Parathyroid adenoma (tissue), 2 donors: ENCODE results near the gene C2CD4C.

Experiments used
- H2AFZ ChIP-seq: fragments of 300-600 bp; sonication (generic); one replicate; pipeline ENCODE4 v1.7.0; 2017; ENCODE audit warnings: antibody characterized with exemption, mild to moderate bottlenecking
- H3K27ac ChIP-seq: fragments of 300-600 bp; sonication (generic); one replicate; pipeline ENCODE4 v1.7.0; 2017
- H3K27me3 ChIP-seq: fragments of 300-600 bp; sonication (generic); one replicate; pipeline ENCODE4 v1.7.0; 2017; ENCODE audit warnings: low read length; ENCODE audit not compliant: control insufficient read depth, insufficient read depth
- H3K36me3 ChIP-seq: fragments of 300-600 bp; sonication (generic); one replicate; pipeline ENCODE4 v1.7.0; 2017; ENCODE audit warnings: low read length; ENCODE audit not compliant: control insufficient read depth, insufficient read depth
- H3K4me1 ChIP-seq: fragments of 300-600 bp; sonication (generic); one replicate; pipeline ENCODE4 v1.7.0; 2017; ENCODE audit warnings: control low read depth
- H3K4me2 ChIP-seq: fragments of 300-600 bp; sonication (generic); one replicate; pipeline ENCODE4 v1.7.0; 2017; ENCODE audit warnings: low read length
- H3K4me3 ChIP-seq: fragments of 300-600 bp; sonication (generic); one replicate; pipeline ENCODE4 v1.7.0; 2017; ENCODE audit warnings: low read depth, low read length
- H3K79me2 ChIP-seq: fragments of 300-600 bp; sonication (generic); one replicate; pipeline ENCODE4 v1.7.0; 2017; ENCODE audit warnings: control low read depth
- H3K9ac ChIP-seq: fragments of 300-600 bp; sonication (generic); one replicate; pipeline ENCODE4 v1.7.0; 2017; ENCODE audit warnings: mild to moderate bottlenecking
- H3K9me3 ChIP-seq: fragments of 300-600 bp; sonication (generic); one replicate; pipeline ENCODE4 v1.7.0; 2017; ENCODE audit warnings: low read length; ENCODE audit not compliant: control insufficient read depth
- TF ChIP-seq, protein P1 (sequence below): fragments of 300-600 bp; sonication (generic); IDR thresholded peaks from one replicate; pipeline ENCODE4 v1.7.0; 2017; ENCODE audit warnings: antibody characterized with exemption, mild to moderate bottlenecking
- donor health status: primary hyperparathyroidism.

C2CD4C gene

DNA sequence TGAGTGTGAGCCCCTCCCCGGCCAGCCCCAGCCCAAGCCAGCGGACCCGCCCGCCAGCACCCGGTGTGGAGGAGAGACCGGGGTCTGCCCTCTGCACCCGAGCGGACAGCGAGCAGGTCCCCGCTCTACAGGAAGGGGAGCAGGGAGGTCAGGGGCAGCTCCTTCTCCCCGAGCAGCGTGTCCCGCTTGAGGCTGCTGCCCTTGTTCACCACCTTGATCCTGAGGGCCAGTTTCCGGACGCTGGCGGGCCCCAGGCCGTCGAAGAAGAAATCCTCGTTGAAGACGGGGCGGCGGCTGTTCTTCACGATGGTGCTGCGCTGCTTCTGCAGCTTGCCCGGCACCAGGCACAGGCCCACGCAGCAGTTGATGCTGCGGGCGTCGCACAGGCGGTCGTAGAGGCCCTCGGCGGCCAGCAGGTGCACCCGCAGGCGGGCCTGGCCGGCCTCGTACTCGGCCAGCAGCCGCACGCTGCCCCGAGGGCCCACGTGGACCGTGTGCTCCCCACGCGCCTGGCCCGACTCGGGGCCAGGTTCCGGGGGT is 1.9 kb downstream of the C2CD4C start:
- H3K4me2 ChIP-seq, result no peak overlapping the region
- TF ChIP-seq, protein P1, sequence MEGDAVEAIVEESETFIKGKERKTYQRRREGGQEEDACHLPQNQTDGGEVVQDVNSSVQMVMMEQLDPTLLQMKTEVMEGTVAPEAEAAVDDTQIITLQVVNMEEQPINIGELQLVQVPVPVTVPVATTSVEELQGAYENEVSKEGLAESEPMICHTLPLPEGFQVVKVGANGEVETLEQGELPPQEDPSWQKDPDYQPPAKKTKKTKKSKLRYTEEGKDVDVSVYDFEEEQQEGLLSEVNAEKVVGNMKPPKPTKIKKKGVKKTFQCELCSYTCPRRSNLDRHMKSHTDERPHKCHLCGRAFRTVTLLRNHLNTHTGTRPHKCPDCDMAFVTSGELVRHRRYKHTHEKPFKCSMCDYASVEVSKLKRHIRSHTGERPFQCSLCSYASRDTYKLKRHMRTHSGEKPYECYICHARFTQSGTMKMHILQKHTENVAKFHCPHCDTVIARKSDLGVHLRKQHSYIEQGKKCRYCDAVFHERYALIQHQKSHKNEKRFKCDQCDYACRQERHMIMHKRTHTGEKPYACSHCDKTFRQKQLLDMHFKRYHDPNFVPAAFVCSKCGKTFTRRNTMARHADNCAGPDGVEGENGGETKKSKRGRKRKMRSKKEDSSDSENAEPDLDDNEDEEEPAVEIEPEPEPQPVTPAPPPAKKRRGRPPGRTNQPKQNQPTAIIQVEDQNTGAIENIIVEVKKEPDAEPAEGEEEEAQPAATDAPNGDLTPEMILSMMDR, result no peak
- H3K27me3 ChIP-seq, result no peaks in the 10 kb centered on the region
- no peak overlapping the region for H3K4me3 ChIP-seq
- no peaks in the 10 kb centered on the region for H3K79me2 ChIP-seq
- no peak overlapping the region for H3K9ac ChIP-seq
- peaks cover 3% of the 10 kb centered on the region for H3K4me1 ChIP-seq
- no peaks in the 10 kb centered on the region for H3K9me3 ChIP-seq
- no peak overlapping the region for H2AFZ ChIP-seq
- no peaks in the 10 kb centered on the region for H3K36me3 ChIP-seq
- no peak overlapping the region for H3K27ac ChIP-seq

DNA sequence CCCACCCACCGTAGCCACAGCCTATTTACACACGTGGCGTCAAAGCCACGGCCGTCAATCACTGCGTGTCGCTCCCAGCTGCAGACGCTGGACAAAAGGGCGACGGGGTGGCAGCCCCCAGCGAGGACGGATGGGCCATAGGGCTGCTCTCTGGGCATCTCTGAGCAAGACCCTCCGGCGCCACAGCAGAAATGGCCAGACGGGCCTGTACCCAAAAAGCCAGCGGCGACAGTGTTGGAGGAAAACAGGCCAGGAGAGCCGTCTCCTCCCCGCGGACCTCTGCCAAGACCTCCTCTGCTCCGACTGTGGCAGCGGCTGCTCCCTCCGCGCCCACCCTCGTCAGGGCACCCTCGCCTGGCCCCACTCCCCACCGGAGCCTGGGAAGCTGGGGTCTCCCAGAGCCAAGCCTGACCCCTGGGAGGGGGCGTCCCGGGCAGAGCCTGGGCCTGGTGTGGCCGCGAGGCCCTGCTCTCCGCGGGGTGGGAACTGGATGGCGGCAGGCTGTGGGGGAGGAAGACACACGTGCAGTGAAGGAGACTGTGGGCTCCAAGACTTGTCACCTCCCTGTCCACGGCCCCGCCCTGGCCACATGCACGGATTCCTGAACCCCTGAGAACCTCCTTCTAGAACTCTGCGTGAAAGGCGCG is 2.7 kb downstream of the C2CD4C start:
- no peaks in the 10 kb centered on the region for H3K79me2 ChIP-seq
- no peak overlapping the region for H3K9ac ChIP-seq
- peaks cover 3% of the 10 kb centered on the region for H3K4me1 ChIP-seq
- H3K4me3 ChIP-seq, result no peak overlapping the region
- H3K36me3 ChIP-seq, result no peaks in the 10 kb centered on the region
- TF ChIP-seq, protein P1, result no peak
- no peak overlapping the region for H3K4me2 ChIP-seq
- no peak overlapping the region for H3K27ac ChIP-seq
- H2AFZ ChIP-seq, result no peak overlapping the region
- H3K9me3 ChIP-seq, result no peaks in the 10 kb centered on the region
- no peaks in the 10 kb centered on the region for H3K27me3 ChIP-seq

DNA sequence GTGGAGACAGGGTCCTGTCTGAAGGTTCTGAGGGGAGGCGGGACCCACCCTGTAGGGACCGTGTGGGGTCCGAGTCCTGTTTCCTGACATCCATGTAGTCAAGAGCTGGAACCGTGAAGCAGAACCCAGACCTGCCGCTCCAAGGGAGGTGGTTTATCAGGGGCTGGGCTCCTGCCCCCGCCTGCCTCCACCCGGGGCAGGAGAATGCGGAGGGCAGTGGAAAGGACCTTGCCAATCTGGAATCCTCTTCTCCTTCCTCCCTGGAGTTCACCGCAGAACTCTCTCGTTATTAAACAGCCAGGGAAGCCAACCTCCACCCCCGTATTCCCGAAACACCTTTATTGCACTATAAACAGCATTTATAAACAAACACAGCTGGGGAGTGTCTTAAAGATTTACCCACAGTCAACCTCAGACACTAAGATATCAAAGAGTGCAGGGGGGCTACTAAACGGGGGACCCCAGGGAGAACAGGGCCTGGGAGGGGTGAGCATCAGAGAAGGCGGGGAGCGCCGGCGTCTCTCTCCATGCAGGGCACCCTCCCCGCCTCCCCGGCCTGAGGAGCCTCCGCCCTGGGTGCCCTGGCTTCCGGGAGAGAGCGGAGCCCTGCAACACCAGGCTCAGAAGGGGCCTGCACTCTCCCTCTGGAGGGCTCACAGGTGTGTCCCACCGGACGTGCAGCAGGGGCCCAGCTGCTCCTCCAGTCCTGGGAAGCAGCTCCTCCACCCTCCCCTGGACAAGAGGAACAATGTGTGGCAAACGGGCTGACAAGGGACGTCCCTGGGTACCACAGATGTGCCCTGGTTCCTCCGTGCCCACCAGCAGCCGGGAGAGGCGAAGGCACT is 3.6 kb downstream of the C2CD4C start:
- Histone ChIP-seq H3K4me1 (peaks cover 3% of the 10 kb centered on the region), H3K36me3 (no peaks in the 10 kb centered on the region), H3K4me2 (no peak overlapping the region), H3K4me3 (no peak overlapping the region), H3K27me3 (no peaks in the 10 kb centered on the region), H3K79me2 (no peaks in the 10 kb centered on the region), H3K27ac (no peak overlapping the region), H2AFZ (no peak overlapping the region), H3K9me3 (no peaks in the 10 kb centered on the region), H3K9ac (no peak overlapping the region)
- TF ChIP-seq, protein P1, result no peak

DNA sequence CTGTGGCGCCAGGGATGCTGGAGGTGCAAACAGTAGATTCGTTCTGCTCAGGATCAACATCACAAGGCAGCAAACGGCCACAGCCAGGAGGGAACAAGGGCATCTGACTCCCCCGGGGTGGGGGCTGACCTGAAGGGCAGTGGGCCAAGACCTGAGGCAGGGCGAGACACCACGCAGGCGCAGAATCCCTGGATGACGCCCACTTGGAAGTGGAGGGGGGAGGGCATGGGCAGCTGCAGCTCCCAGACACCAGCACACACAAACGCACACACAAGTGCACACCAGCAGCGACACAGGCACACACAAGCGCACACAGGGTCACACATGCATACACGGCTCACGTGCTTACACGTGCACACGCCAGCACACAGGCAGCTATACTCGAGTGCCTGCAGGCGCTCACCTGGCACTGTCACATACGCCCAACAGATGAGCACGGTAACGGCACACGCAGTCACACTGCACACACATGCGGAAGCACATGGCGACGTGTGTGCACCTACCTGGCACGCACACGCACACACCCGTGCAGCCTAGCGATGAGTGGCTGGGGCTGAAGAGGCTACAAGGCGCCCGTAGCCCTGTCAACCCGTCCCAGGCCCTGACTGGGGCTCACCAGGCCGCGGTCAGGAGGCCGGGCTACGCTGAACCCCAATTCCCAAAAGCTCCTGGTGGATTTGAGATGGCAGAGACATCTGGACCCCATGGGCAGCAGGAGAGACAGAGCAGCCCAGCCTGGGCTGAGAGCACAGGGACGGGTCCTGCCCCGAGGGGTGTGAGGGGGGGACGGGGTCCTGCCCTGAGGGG is 5.5 kb downstream of the C2CD4C start:
- H3K27me3 ChIP-seq, result no peaks in the 10 kb centered on the region
- H3K9ac ChIP-seq, result no peak overlapping the region
- H3K4me3 ChIP-seq, result no peak overlapping the region
- H3K4me2 ChIP-seq, result no peak overlapping the region
- H3K27ac ChIP-seq, result no peak overlapping the region
- H3K4me1 ChIP-seq, result no peaks in the 10 kb centered on the region
- no peaks in the 10 kb centered on the region for H3K79me2 ChIP-seq
- H2AFZ ChIP-seq, result no peak overlapping the region
- H3K9me3 ChIP-seq, result no peaks in the 10 kb centered on the region
- TF ChIP-seq, protein P1, result no peak
- H3K36me3 ChIP-seq, result no peaks in the 10 kb centered on the region
